ENCODE measurements around the gene SELENOV. TPM values are rescaled to one million over a fixed set of nuclear protein-coding genes. Genes with fewer than 3 reads are reported as not detected.

Gene SELENOV
- polyA plus RNA-seq, 1 experiment: not detected

DNA sequence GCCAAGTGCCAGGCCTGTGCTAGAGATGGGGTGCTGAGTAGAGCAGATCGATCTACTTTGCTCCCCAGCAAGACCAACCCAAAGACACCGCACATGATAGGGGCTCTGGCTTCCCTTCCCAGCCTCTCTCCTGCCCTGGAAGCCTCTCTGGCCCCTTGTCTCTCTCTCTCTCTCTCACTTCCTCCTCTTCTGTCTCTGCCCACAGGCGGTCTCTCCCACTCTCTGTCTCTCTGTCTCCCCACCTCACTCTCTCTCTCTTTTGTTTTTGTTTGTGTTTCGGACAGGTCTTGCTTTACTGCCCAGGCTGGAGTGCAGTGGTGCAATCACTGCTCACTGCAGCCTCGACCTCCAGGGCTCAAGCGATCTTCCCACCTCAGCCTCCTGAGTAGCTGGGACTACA is 1.3 kb downstream of the SELENOV start:
- H3K4me3 ChIP-seq (ENCODE audit: low read depth, low read length): no peak overlapping the region
- H3K9me3 ChIP-seq (ENCODE audit: control insufficient read depth, insufficient read depth, low read length): no peaks in the 10 kb centered on the region; the same call in 1 of the 2 replicates
- no peak overlapping the region for H3K27ac ChIP-seq (ENCODE audit: low read depth, low read length)
- CTCF ChIA-PET: interaction anchor here (0.6 to 1.4 kb wide), 2 partner anchors 15 to 18 kb away, joined by 4 read pairs; no protein-coding TSS in a partner anchor
- DNase-seq (ENCODE audit: low read depth, low spot score): no peak
- TF ChIP-seq, protein P1, sequence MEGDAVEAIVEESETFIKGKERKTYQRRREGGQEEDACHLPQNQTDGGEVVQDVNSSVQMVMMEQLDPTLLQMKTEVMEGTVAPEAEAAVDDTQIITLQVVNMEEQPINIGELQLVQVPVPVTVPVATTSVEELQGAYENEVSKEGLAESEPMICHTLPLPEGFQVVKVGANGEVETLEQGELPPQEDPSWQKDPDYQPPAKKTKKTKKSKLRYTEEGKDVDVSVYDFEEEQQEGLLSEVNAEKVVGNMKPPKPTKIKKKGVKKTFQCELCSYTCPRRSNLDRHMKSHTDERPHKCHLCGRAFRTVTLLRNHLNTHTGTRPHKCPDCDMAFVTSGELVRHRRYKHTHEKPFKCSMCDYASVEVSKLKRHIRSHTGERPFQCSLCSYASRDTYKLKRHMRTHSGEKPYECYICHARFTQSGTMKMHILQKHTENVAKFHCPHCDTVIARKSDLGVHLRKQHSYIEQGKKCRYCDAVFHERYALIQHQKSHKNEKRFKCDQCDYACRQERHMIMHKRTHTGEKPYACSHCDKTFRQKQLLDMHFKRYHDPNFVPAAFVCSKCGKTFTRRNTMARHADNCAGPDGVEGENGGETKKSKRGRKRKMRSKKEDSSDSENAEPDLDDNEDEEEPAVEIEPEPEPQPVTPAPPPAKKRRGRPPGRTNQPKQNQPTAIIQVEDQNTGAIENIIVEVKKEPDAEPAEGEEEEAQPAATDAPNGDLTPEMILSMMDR (IDR thresholded peaks at IDR 0.05; ENCODE audit: low read depth, low read length): no peak
- H3K27me3 ChIP-seq (ENCODE audit: control insufficient read depth, insufficient read depth, low read length): peaks cover 50% of the 10 kb centered on the region
- POLR2A ChIA-PET: no interaction called here

DNA sequence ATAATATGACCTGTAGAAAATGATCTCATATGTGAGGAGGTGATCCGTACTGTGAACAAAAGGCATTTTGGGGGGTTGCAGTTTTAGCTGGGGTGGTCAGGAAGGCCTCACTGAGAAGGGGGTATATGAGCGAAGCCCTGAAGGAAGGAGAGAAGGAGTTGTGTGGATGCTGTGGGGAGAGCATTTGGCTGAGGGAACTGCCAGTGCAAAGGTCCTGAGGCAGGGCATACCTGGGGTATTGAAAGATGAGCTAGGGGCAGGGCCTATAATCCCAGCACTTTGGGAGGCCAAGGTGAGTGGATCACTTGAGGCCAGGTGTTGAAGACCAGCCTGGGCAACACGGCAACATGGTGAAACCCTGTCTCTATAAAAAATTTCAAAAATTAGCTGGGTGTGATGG is 2.5 kb downstream of the SELENOV start:
- TF ChIP-seq, protein P1 (IDR thresholded peaks at IDR 0.05; ENCODE audit: low read depth, low read length): no peak
- Histone ChIP-seq H3K9me3 (ENCODE audit: control insufficient read depth, insufficient read depth, low read length) (no peaks in the 10 kb centered on the region; the same call in 1 of the 2 replicates), H3K27me3 (ENCODE audit: control insufficient read depth, insufficient read depth, low read length) (peaks cover 50% of the 10 kb centered on the region), H3K4me3 (ENCODE audit: low read depth, low read length) (no peak overlapping the region), H3K27ac (ENCODE audit: low read depth, low read length) (no peak overlapping the region)
- POLR2A ChIA-PET: no interaction called here
- CTCF ChIA-PET: no interaction called here
- no peak for DNase-seq (ENCODE audit: low read depth, low spot score)

DNA sequence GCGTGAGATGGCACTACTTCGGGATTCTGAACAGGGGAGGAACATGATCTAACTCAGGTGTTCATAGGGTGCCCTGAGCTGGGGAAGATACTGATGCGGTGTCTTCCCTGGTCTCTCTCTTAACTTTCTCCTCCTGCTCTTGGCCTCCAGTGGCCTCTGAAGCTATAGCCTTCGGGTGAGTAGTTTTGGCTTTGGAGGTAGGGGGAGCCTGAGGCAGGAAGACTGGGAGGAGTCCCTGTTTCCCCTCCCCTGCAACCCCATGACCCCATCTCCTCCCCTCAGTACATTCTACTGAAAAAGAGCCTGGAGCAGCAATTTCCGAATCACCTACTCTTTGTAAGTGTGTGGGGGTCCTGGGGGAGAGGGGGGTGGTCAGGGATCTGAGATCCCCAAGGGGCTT is 3.5 kb downstream of the SELENOV start:
- POLR2A ChIA-PET: no interaction called here
- no peaks in the 10 kb centered on the region; the same call in 1 of the 2 replicates for H3K9me3 ChIP-seq (ENCODE audit: control insufficient read depth, insufficient read depth, low read length)
- H3K27me3 ChIP-seq (ENCODE audit: control insufficient read depth, insufficient read depth, low read length): peaks cover 45% of the 10 kb centered on the region
- no peak for DNase-seq (ENCODE audit: low read depth, low spot score)
- CTCF ChIA-PET: no interaction called here
- no peak overlapping the region for H3K27ac ChIP-seq (ENCODE audit: low read depth, low read length)
- H3K4me3 ChIP-seq (ENCODE audit: low read depth, low read length): no peak overlapping the region
- TF ChIP-seq, protein P1 (IDR thresholded peaks at IDR 0.05; ENCODE audit: low read depth, low read length): no peak

DNA sequence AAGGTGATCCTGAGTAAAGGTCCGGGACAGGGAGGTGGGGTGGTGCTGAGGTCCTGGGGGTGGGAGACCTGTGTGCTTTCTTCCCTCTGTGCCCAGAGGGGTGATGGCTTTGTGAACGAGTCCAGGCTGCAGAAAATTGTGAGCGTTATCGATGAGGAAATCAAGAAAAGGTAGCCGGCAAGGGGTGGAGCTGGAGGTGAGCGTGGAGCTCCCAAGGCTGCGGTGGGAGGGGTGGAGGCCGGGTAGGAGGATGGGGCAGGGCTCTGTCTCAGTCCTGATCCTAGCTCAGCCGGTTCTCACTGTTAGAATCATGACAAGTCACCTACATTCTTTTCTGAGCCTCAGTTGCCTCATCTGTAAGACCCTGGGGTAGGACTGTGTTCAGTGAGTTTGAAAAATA is 4.0 kb downstream of the SELENOV start:
- Histone ChIP-seq H3K27me3 (ENCODE audit: control insufficient read depth, insufficient read depth, low read length) (peaks cover 40% of the 10 kb centered on the region), H3K27ac (ENCODE audit: low read depth, low read length) (no peak overlapping the region), H3K9me3 (ENCODE audit: control insufficient read depth, insufficient read depth, low read length) (no peaks in the 10 kb centered on the region; the same call in 1 of the 2 replicates), H3K4me3 (ENCODE audit: low read depth, low read length) (no peak overlapping the region)
- CTCF ChIA-PET: no interaction called here
- DNase-seq (ENCODE audit: low read depth, low spot score): no peak
- POLR2A ChIA-PET: no interaction called here
- TF ChIP-seq, protein P1 (IDR thresholded peaks at IDR 0.05; ENCODE audit: low read depth, low read length): no peak

DNA sequence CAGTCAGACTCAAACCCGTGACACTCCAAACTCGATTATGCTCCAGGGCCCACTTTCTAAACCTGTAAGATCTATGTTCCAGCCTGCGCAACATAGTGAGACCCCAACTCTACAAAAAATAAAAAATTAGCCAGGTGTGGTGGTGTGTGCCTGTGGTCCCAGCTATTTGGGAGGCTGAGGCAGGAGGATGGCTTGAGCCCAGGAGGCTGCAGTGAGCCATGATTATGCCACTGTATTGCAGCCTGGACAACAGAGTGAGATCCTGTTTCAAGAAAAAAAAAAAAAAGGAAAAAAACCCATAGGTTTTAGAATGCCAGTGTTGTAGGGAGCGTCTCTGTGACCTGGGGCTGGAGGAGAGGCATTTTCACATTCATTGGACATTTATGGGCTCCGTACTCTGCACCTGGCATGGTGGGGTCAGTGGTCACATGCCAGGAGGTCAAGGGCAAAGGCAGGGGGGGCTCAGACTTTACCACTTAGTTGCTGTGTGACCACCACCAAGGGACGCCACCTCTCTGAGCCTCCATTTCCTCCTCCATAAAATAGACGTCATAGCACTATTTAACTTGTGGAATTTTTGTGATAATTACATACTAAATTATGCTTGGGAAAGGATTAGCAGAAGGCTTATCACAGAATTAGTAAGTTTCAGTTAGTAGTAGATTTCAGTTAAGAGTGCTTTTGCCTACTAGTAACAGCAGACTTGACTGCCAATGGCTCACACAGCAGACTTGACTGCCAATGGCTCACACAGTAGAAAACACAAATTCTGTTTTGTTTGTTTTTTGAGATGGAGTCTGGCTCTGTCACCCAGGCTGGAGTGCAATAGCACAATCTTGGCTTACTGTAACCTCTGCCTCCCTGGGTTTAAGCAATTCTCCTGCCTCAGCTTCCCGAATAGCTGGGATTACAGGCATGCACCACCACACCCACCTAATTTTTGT is 5.9 kb downstream of the SELENOV start:
- Histone ChIP-seq H3K9me3 (ENCODE audit: control insufficient read depth, insufficient read depth, low read length) (no peaks in the 10 kb centered on the region; the same call in 1 of the 2 replicates), H3K4me3 (ENCODE audit: low read depth, low read length) (no peak overlapping the region), H3K27ac (ENCODE audit: low read depth, low read length) (no peak overlapping the region), H3K27me3 (ENCODE audit: control insufficient read depth, insufficient read depth, low read length) (peaks cover 22% of the 10 kb centered on the region)
- DNase-seq (ENCODE audit: low read depth, low spot score): no peak
- TF ChIP-seq, protein P1 (IDR thresholded peaks at IDR 0.05; ENCODE audit: low read depth, low read length): no peak
- POLR2A ChIA-PET: no interaction called here
- CTCF ChIA-PET: no interaction called here

Data from AG04450 (cell line).